ENCODE results near the gene RHEBL1. TPM values are rescaled to one million over a fixed set of nuclear protein-coding genes. Genes with fewer than 3 reads are reported as not detected.

The RHEBL1 gene
- total and polyA plus RNA-seq, 2 of the 8 experiments (the other 6 are each of a cell fraction or from before 2014, with no cell fraction given): 7.5 to 9.4 TPM

DNA sequence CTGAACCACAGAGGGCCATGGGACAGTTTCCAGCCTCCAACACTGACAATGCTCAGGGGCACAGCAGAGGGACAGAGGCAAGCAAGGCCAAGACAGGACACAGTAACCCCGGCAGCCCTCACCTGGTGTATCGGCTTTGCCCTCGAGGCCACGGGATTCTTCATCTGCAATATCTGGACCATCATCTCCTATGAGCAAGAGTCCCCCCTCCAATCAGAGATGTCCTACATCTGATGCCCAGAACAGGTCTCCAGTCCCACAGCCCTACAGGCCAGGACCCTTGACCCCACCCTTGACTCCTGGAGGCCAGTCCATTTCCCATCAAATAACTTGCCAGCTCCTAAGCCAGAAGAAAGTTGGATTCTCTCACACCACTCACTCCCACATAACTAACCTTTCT lies 26.5 kb downstream of the RHEBL1 start (continued):
- TF ChIP-seq ASH2L (IDR thresholded peaks at IDR 0.05; ENCODE audit: low read length) (no peak), CHD1 (IDR thresholded peaks at IDR 0.05; ENCODE audit: low read depth, low read length) (no peak), CTBP2 (IDR thresholded peaks at IDR 0.05; ENCODE audit: borderline replicate concordance, insufficient read depth, insufficient read length, low read length) (no peak), CBX5 (IDR thresholded peaks at IDR 0.05; ENCODE audit: low read depth, low read length) (no peak), JUN (IDR thresholded peaks at IDR 0.05; ENCODE audit: low read depth, low read length) (no peak), EZH2 (IDR thresholded peaks at IDR 0.05; ENCODE audit: low read depth, low read length, severe bottlenecking) (no peak)

Data from H1 (cell line).